Endodermal cell (in vitro differentiated cells): ENCODE measurements around the gene CHPF2. TPM values are rescaled to one million over a fixed set of nuclear protein-coding genes. Genes with fewer than 3 reads are reported as not detected.

Experiments
- DNase-seq: peaks from one replicate; pipeline ENCODE4 v3.0.0-alpha.2; 2017
- H3K27ac ChIP-seq: 2 replicates; pipeline ENCODE4 v1.5.1; 2013; ENCODE audit warnings: mild to moderate bottlenecking, low read depth, low read length, moderate library complexity
- H3K27me3 ChIP-seq: 2 replicates; pipeline ENCODE4 v1.6.1; 2013; ENCODE audit warnings: mild to moderate bottlenecking, low read length, moderate library complexity; ENCODE audit not compliant: insufficient read depth, control insufficient read depth, poor library complexity, severe bottlenecking
- H3K36me3 ChIP-seq: 2 replicates; pipeline ENCODE4 v1.7.0; 2013; ENCODE audit warnings: mild to moderate bottlenecking, low read length, moderate library complexity; ENCODE audit not compliant: control insufficient read depth, insufficient read depth
- H3K4me1 ChIP-seq: one replicate; pipeline ENCODE4 v1.7.0; 2013; ENCODE audit warnings: low read length; ENCODE audit not compliant: control insufficient read depth, insufficient read depth
- H3K4me3 ChIP-seq: 2 replicates; pipeline ENCODE4 v1.5.1; 2013; ENCODE audit warnings: mild to moderate bottlenecking, low read length, moderate library complexity
- H3K9ac ChIP-seq: 2 replicates; pipeline ENCODE4 v1.6.1; 2013; ENCODE audit warnings: mild to moderate bottlenecking, low read length, moderate library complexity; ENCODE audit not compliant: poor library complexity, severe bottlenecking; ENCODE audit errors: extremely low read depth
- H3K9me3 ChIP-seq: 2 replicates; pipeline ENCODE4 v1.6.1; 2013; ENCODE audit warnings: mild to moderate bottlenecking, low read length, moderate library complexity; ENCODE audit not compliant: control insufficient read depth
- H3K27ac Mint-ChIP-seq: 2 replicates; pipeline ENCODE4 v1.8.0; 2020; ENCODE audit warnings: mixed read lengths
- H3K27me3 Mint-ChIP-seq: 2 replicates; pipeline ENCODE4 v1.8.0; 2021; ENCODE audit warnings: mild to moderate bottlenecking, mixed read lengths; ENCODE audit not compliant: insufficient read depth
- H3K36me3 Mint-ChIP-seq: 2 replicates; pipeline ENCODE4 v1.8.0; 2020; ENCODE audit warnings: low read depth, mixed read lengths
- H3K4me1 Mint-ChIP-seq: 2 replicates; pipeline ENCODE4 v1.8.0; 2020; ENCODE audit warnings: mixed read lengths
- H3K4me3 Mint-ChIP-seq: 2 replicates; pipeline ENCODE4 v1.8.0; 2020; ENCODE audit warnings: mild to moderate bottlenecking, moderate library complexity, mixed read lengths
- H3K9me3 Mint-ChIP-seq: 2 replicates; pipeline ENCODE4 v1.8.0; 2020; ENCODE audit warnings: mild to moderate bottlenecking, mixed read lengths
- CTCF ChIP-seq: fragments of 200-600 bp; sonication (generic); conservative IDR thresholded peaks from 2 replicates; pipeline ENCODE4 v1.5.0; 2021; ENCODE audit warnings: antibody characterized with exemption, mild to moderate bottlenecking
- WGBS, 2 experiments: methylation state at CpG; one replicate each; pipeline versions ENCODE4 v1.1.5 to v1.1.7; 2013; ENCODE audit warnings: missing lambda C conversion rate in 2 of 2, mixed read lengths in 1 of 2; ENCODE audit not compliant: insufficient coverage in 1 of 2, insufficient read length in 1 of 2; 5-methylcytosine and 5-hydroxymethylcytosine counted together
- total RNA-seq, 2 donors: library from RNA; stranded (reverse); fragmentation: NEBNext Ultra II Directional in 1 of 2; extraction: Animal tissue kit (Norgen Biotek cat#: 25700) in 1 of 2; gene quantifications; 2 replicates in 1 of 2; 3 replicates in 1 of 2; pipeline ENCODE4 v1.2.1, GENCODE V29; 2021

The CHPF2 gene
- total RNA-seq, 2 donors from 2014 or later: 31.9 to 35.6 TPM

- Histone ChIP-seq H3K9me3 (peaks cover 4% of the 10 kb centered on the region), H3K36me3 (no peaks in the 10 kb centered on the region), H3K4me3 (no peak overlapping the region), H3K4me1 (peaks cover 11% of the 10 kb centered on the region), H3K27me3 (no peaks in the 10 kb centered on the region), H3K9ac (no peak overlapping the region), H3K27ac (no peak overlapping the region)
- H3K27ac Mint-ChIP-seq: no peak overlapping the region
- TF ChIP-seq CTCF: no peak
- H3K36me3 Mint-ChIP-seq: peaks cover 10% of the 10 kb centered on the region
- H3K4me3 Mint-ChIP-seq: no peak overlapping the region
- H3K4me1 Mint-ChIP-seq: peaks cover 26% of the 10 kb centered on the region
- 82 to 86% methylated on average over 5 to 16 of the region's 16 CpGs for WGBS, 2 experiments
- peaks cover 7% of the 10 kb centered on the region for H3K9me3 Mint-ChIP-seq
- no peak for DNase-seq
- H3K27me3 Mint-ChIP-seq: peaks cover 61% of the 10 kb centered on the region
These were observed 24.2 kb downstream of the CHPF2 start for GRCh38 chr7:151256410-151257045.

GRCh38 chr7:151257990-151258389 lies 25.7 kb downstream of the CHPF2 start:
- DNase-seq: no peak
- 88 to 96% methylated on average over 7 of the region's 7 CpGs for WGBS, 2 experiments
- Histone ChIP-seq H3K4me1 (peaks cover 14% of the 10 kb centered on the region), H3K9me3 (peaks cover 4% of the 10 kb centered on the region), H3K36me3 (no peaks in the 10 kb centered on the region), H3K27me3 (no peaks in the 10 kb centered on the region), H3K9ac (no peak overlapping the region), H3K4me3 (no peak overlapping the region), H3K27ac (no peak overlapping the region)
- peaks cover 7% of the 10 kb centered on the region for H3K9me3 Mint-ChIP-seq
- no peak overlapping the region for H3K27ac Mint-ChIP-seq
- no peak for TF ChIP-seq CTCF
- peaks cover 61% of the 10 kb centered on the region for H3K27me3 Mint-ChIP-seq
- H3K4me3 Mint-ChIP-seq: no peak overlapping the region
- peaks cover 28% of the 10 kb centered on the region for H3K4me1 Mint-ChIP-seq
- H3K36me3 Mint-ChIP-seq: peaks cover 10% of the 10 kb centered on the region

GRCh38 chr7:151260471-151260870 lies 28.2 kb downstream of the CHPF2 start:
- no peaks in the 10 kb centered on the region for H3K36me3 ChIP-seq
- no peak for DNase-seq
- 94 to 95% methylated on average over 5 to 11 of the region's 11 CpGs for WGBS, 2 experiments
- no peak overlapping the region for H3K9ac ChIP-seq
- Mint-ChIP-seq H3K4me3 (no peak overlapping the region), H3K9me3 (peaks cover 7% of the 10 kb centered on the region), H3K4me1 (peaks cover 28% of the 10 kb centered on the region), H3K36me3 (peaks cover 10% of the 10 kb centered on the region), H3K27ac (no peak overlapping the region), H3K27me3 (peaks cover 49% of the 10 kb centered on the region)
- H3K27me3 ChIP-seq: no peaks in the 10 kb centered on the region
- H3K4me3 ChIP-seq: no peak overlapping the region
- no peak overlapping the region for H3K27ac ChIP-seq
- TF ChIP-seq CTCF: no peak
- peaks cover 4% of the 10 kb centered on the region for H3K9me3 ChIP-seq
- peaks cover 13% of the 10 kb centered on the region for H3K4me1 ChIP-seq
